Measurements from ENCODE around the gene SLC25A38. TPM values are rescaled to one million over a fixed set of nuclear protein-coding genes. Genes with fewer than 3 reads are reported as not detected.
A peak's percentile ranks its signal among the peaks of the same experiment; 100 is the strongest.

SLC25A38 gene
- total and polyA plus RNA-seq, 9 of the 15 experiments (the other 6 are each of a cell fraction or from before 2014, with no cell fraction given): 13.5 to 51.1 (median 30.6) TPM

DNA sequence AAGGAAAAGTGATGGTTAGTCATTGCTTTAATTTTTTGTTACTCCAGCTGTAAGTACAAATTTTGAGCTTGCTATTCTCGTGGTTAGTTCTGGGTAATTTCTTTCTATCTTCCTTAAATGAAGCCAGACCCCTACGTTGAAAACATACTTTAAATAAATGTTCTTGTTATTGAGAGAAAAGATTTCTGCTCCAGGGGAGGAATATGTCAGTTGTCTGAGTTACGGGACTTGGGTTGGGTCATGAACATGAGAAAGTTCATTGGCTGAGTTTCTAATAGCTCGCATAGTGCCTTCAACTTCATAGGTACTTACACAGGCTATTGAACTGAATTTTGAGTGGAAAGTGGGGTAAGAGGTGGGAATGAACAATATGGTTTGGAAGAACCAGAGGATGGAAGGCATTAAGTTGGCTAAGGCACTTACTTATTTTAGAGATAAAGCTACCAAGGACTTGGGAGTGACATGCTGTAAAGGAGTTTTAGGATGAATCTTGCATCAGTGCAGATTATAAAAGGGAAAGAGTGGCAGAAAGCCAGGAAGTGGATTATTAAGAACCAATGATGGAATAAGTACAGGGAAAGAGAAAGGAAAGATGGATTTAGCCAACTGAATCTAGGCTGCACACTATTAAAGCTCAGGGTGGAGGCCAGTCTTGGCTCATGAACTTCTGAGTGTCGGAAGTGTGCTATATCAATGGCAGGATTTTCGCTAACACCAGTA is 24.8 kb downstream of the SLC25A38 start (continued):
- TF ChIP-seq ZNF507 (tag; conservative IDR thresholded peaks at IDR 0.05) (no peak), ZNF232 (CRISPR knock-in tag; IDR thresholded peaks at IDR 0.05) (0 out of 2 replicates have a peak, but pooled peaks have one; percentile 23), BCOR (IDR thresholded peaks at IDR 0.05) (no peak), TEAD1 (CRISPR knock-in tag; IDR thresholded peaks at IDR 0.05) (peak in 1 of 2 experiments; percentile 53; a peak in 1 of 4 replicates), U2AF2 (optimal IDR thresholded peaks at IDR 0.05; ENCODE audit: low read depth, low read length) (no peak), SMC3 (conservative IDR thresholded peaks at IDR 0.05; ENCODE audit: insufficient read depth, low read depth, low read length) (no peak), KDM5B (IDR thresholded peaks at IDR 0.05; ENCODE audit: insufficient replicate concordance, low read depth, low read length) (peak; percentile 41), ZNF431 (CRISPR knock-in tag; IDR thresholded peaks at IDR 0.05) (no peak), IRF9 (tag; IDR thresholded peaks at IDR 0.05) (no peak), ZBTB26 (CRISPR knock-in tag; IDR thresholded peaks at IDR 0.05) (peak; percentile 89; the same call in 1 of the 2 replicates), PATZ1 (CRISPR knock-in tag; IDR thresholded peaks at IDR 0.05; ENCODE audit: borderline replicate concordance) (no peak), BRD4 (IDR thresholded peaks at IDR 0.05) (0 out of 2 replicates have a peak, but pooled peaks have one; percentile 9), ZNF764 (CRISPR knock-in tag; IDR thresholded peaks at IDR 0.05; ENCODE audit: low read depth) (no peak), ZFP36 (IDR thresholded peaks at IDR 0.05; ENCODE audit: low read depth, low read length, partially characterized antibody) (no peak), BRD9 (IDR thresholded peaks at IDR 0.05; ENCODE audit: low read depth, partially characterized antibody) (no peak)
- TF ChIP-seq, protein P1, sequence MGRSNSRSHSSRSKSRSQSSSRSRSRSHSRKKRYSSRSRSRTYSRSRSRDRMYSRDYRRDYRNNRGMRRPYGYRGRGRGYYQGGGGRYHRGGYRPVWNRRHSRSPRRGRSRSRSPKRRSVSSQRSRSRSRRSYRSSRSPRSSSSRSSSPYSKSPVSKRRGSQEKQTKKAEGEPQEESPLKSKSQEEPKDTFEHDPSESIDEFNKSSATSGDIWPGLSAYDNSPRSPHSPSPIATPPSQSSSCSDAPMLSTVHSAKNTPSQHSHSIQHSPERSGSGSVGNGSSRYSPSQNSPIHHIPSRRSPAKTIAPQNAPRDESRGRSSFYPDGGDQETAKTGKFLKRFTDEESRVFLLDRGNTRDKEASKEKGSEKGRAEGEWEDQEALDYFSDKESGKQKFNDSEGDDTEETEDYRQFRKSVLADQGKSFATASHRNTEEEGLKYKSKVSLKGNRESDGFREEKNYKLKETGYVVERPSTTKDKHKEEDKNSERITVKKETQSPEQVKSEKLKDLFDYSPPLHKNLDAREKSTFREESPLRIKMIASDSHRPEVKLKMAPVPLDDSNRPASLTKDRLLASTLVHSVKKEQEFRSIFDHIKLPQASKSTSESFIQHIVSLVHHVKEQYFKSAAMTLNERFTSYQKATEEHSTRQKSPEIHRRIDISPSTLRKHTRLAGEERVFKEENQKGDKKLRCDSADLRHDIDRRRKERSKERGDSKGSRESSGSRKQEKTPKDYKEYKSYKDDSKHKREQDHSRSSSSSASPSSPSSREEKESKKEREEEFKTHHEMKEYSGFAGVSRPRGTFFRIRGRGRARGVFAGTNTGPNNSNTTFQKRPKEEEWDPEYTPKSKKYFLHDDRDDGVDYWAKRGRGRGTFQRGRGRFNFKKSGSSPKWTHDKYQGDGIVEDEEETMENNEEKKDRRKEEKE (IDR thresholded peaks at IDR 0.05; ENCODE audit: borderline replicate concordance in 1 of 2, control insufficient read depth in 1 of 2, low read depth in 2 of 2, low read length in 1 of 2): no peak
- TF ChIP-seq, protein P2, sequence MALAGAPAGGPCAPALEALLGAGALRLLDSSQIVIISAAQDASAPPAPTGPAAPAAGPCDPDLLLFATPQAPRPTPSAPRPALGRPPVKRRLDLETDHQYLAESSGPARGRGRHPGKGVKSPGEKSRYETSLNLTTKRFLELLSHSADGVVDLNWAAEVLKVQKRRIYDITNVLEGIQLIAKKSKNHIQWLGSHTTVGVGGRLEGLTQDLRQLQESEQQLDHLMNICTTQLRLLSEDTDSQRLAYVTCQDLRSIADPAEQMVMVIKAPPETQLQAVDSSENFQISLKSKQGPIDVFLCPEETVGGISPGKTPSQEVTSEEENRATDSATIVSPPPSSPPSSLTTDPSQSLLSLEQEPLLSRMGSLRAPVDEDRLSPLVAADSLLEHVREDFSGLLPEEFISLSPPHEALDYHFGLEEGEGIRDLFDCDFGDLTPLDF (CRISPR knock-in tag; IDR thresholded peaks at IDR 0.05): no peak; the same call in 1 of the 2 replicates

All from K562 (cell line).